Keratinocyte (primary cell): ENCODE measurements around the gene ELL. TPM values are rescaled to one million over a fixed set of nuclear protein-coding genes. Genes with fewer than 3 reads are reported as not detected.

Source experiments
- DNase-seq: peaks from one replicate; pipeline ENCODE4 v3.0.0-alpha.2; 2011; ENCODE audit warnings: low read depth, missing footprints, low spot score
- FAIRE-seq: peaks from 2 replicates; lab custom pipeline; 2011; peaks lifted over from hg19 to GRCh38; lab: Jason Lieb, UNC
- H2AFZ ChIP-seq: 2 replicates; pipeline ENCODE4 v1.6.0; 2012; ENCODE audit warnings: low read length, control low read depth, inconsistent platforms; ENCODE audit not compliant: control insufficient read depth
- H3K27ac ChIP-seq: 2 replicates; pipeline ENCODE4 v1.5.1; 2011; ENCODE audit warnings: low read length; ENCODE audit not compliant: control insufficient read depth, insufficient read depth
- H3K27me3 ChIP-seq: 3 replicates; pipeline ENCODE4 v1.6.0; 2011; ENCODE audit warnings: low read length; ENCODE audit not compliant: control insufficient read depth, insufficient read depth; ENCODE audit errors: extremely low read depth
- H3K36me3 ChIP-seq, 2 experiments: 2 replicates in 1 of 2; 3 replicates in 1 of 2; pipeline ENCODE4 v1.5.1; 2011; ENCODE audit warnings: low read length in 2 of 2, mild to moderate bottlenecking in 1 of 2; ENCODE audit not compliant: control insufficient read depth in 2 of 2, insufficient read depth in 2 of 2; ENCODE audit errors: extremely low read depth in 1 of 2
- H3K4me1 ChIP-seq: 3 replicates; pipeline ENCODE4 v1.5.1; 2011; ENCODE audit warnings: low read length; ENCODE audit not compliant: control insufficient read depth, insufficient read depth; ENCODE audit errors: extremely low read depth
- H3K4me2 ChIP-seq: 3 replicates; pipeline ENCODE4 v1.6.0; 2011; ENCODE audit warnings: low read depth, low read length; ENCODE audit not compliant: control insufficient read depth, insufficient read depth; ENCODE audit errors: extremely low read depth
- H3K4me3 ChIP-seq, 3 experiments: fragments of 200-600 bp in 1 of 3; sonication (generic) in 1 of 3; 2 replicates in 2 of 3; 3 replicates in 1 of 3; pipeline ENCODE4 v1.5.1; 2011 to 2016; ENCODE audit warnings: low read length in 3 of 3, mild to moderate bottlenecking in 3 of 3, control low read depth in 2 of 3, inconsistent platforms in 1 of 3, low read depth in 1 of 3, mixed read lengths in 1 of 3, mixed run types in 1 of 3, moderate library complexity in 1 of 3; ENCODE audit not compliant: control insufficient read depth in 2 of 3, insufficient read depth in 2 of 3; ENCODE audit errors: extremely low read depth in 1 of 3
- H3K79me2 ChIP-seq: 2 replicates; pipeline ENCODE4 v1.6.0; 2012; ENCODE audit warnings: low read length; ENCODE audit not compliant: control insufficient read depth, insufficient read depth
- H3K9ac ChIP-seq: 3 replicates; pipeline ENCODE4 v1.6.0; 2011; ENCODE audit warnings: low read length; ENCODE audit not compliant: control insufficient read depth, insufficient read depth; ENCODE audit errors: extremely low read depth
- H3K9me1 ChIP-seq: 3 replicates; pipeline ENCODE4 v1.6.0; 2011; ENCODE audit warnings: low read length; ENCODE audit not compliant: control insufficient read depth, insufficient read depth; ENCODE audit errors: extremely low read depth
- H3K9me3 ChIP-seq: 2 replicates; pipeline ENCODE4 v1.5.1; 2012; ENCODE audit warnings: low read depth, low read length; ENCODE audit not compliant: control insufficient read depth
- H4K20me1 ChIP-seq: 3 replicates; pipeline ENCODE4 v1.6.0; 2011; ENCODE audit warnings: low read length; ENCODE audit not compliant: control insufficient read depth, insufficient read depth; ENCODE audit errors: extremely low read depth
- CTCF ChIP-seq, 3 experiments: IDR thresholded peaks in 1 of 3; conservative IDR thresholded peaks in 1 of 3; optimal IDR thresholded peaks in 1 of 3; 2 replicates in 2 of 3; 3 replicates in 1 of 3; pipeline versions ENCODE3 to v1.5.1; 2011; ENCODE audit warnings: low read length in 3 of 3, mild to moderate bottlenecking in 3 of 3, moderate library complexity in 2 of 3, control low read depth in 1 of 3, inconsistent platforms in 1 of 3; ENCODE audit not compliant: insufficient read depth in 2 of 3; ENCODE audit errors: extremely low read depth in 1 of 3
- EZH2 ChIP-seq: IDR thresholded peaks from one replicate; pipeline ENCODE4 v1.6.1; 2012; ENCODE audit warnings: inconsistent platforms, mild to moderate bottlenecking, low read length, moderate library complexity
- dilution Hi-C: fragments of 300-500 bp; cut with MboI; formaldehyde crosslinking; loops from one replicate; pipeline ENCODE4 v1.7.0; 2020; ENCODE audit warnings: low sequenced_read_pairs; ENCODE audit not compliant: extremely low pct_ligation_motif_present
- polyA plus RNA-seq, 5 experiments: library from polyadenylated mRNA; depleted of rRNA in 3 of 5; stranded (reverse) in 3 of 5; stranded (forward) in 1 of 5; unstranded in 1 of 5; fragments of >200 nt; gene quantifications; 1 replicate in 1 of 5; 2 replicates in 3 of 5; 3 replicates in 1 of 5; pipeline versions ENCODE4 v1.2.1 to v1.2.3, GENCODE V29; 2011 to 2012; ENCODE audit warnings: missing spikeins in 2 of 5, low read depth in 1 of 5, low replicate concordance in 1 of 5

ELL gene
- polyA plus RNA-seq, 1 donor (not counting 4 experiments of a cell fraction or from before 2014, with no cell fraction given): 4.4 TPM

- Histone ChIP-seq H3K27ac (no peak overlapping the region), H3K4me1 (peaks cover 26% of the 10 kb centered on the region), H3K9me1 (peaks cover 5% of the 10 kb centered on the region), H3K79me2 (peaks cover 6% of the 10 kb centered on the region), H4K20me1 (peaks cover 21% of the 10 kb centered on the region), H3K4me3 (no peak overlapping the region), H3K36me3 (peaks cover 31 to 59% of the 10 kb centered on the region in 2 experiments), H3K9me3 (no peaks in the 10 kb centered on the region), H3K4me2 (no peak overlapping the region), H3K27me3 (no peaks in the 10 kb centered on the region), H2AFZ (no peak overlapping the region), H3K9ac (no peak overlapping the region)
- TF ChIP-seq EZH2 (no peak), CTCF (optimal IDR thresholded peaks at IDR 0.05 in 1 of 3, IDR thresholded peaks at IDR 0.05 in 1 of 3, conservative IDR thresholded peaks at IDR 0.05 in 1 of 3; ENCODE audit: extremely low read depth in 1 of 3, insufficient read depth in 2 of 3, low read length in 3 of 3) (no peak)
- no peak for DNase-seq
- FAIRE-seq: no peak
- dilution Hi-C loops: no loop called here
Measured at GRCh38 chr19:18456974-18457373, 64.9 kb downstream of the ELL start.

GRCh38 chr19:18456279-18456678 is 65.6 kb downstream of the ELL start:
- Histone ChIP-seq H3K9me3 (no peaks in the 10 kb centered on the region), H2AFZ (no peak overlapping the region), H3K4me1 (peaks cover 26% of the 10 kb centered on the region), H3K9me1 (peaks cover 5% of the 10 kb centered on the region), H3K79me2 (peaks cover 6% of the 10 kb centered on the region), H3K4me2 (no peak overlapping the region), H4K20me1 (peaks cover 14% of the 10 kb centered on the region), H3K9ac (no peak overlapping the region), H3K4me3 (no peak overlapping the region), H3K27ac (no peak overlapping the region), H3K27me3 (no peaks in the 10 kb centered on the region), H3K36me3 (peaks cover 32 to 56% of the 10 kb centered on the region in 2 experiments)
- dilution Hi-C loops: no loop called here
- TF ChIP-seq CTCF (optimal IDR thresholded peaks at IDR 0.05 in 1 of 3, IDR thresholded peaks at IDR 0.05 in 1 of 3, conservative IDR thresholded peaks at IDR 0.05 in 1 of 3; ENCODE audit: extremely low read depth in 1 of 3, insufficient read depth in 2 of 3, low read length in 3 of 3): no peak
- TF ChIP-seq EZH2: no peak
- no peak for DNase-seq
- no peak for FAIRE-seq
